ENCODE measurements around the gene MMP28.

DNA sequence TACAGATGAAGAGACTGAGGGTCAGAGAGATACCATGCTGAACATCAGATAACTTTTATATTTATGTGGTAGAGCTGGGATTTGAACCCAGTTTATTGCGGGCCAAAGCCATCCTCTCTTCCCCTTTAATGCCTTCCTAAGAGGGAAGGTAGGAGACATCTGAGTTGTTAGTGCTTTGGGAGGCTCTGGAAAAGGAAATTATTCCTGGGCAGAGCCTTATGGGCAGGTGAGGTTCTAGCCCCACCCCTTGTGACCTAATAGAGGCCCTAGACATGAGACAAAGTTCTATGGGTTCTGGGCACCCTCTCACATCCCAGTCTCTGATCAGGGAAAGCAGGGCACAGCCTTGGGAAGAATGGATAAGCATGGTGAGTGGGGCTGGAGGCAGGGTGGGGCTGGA, 34.9 kb downstream of the MMP28 start, which contains the start of gene C17orf50:
- TF ChIP-seq, protein P1, sequence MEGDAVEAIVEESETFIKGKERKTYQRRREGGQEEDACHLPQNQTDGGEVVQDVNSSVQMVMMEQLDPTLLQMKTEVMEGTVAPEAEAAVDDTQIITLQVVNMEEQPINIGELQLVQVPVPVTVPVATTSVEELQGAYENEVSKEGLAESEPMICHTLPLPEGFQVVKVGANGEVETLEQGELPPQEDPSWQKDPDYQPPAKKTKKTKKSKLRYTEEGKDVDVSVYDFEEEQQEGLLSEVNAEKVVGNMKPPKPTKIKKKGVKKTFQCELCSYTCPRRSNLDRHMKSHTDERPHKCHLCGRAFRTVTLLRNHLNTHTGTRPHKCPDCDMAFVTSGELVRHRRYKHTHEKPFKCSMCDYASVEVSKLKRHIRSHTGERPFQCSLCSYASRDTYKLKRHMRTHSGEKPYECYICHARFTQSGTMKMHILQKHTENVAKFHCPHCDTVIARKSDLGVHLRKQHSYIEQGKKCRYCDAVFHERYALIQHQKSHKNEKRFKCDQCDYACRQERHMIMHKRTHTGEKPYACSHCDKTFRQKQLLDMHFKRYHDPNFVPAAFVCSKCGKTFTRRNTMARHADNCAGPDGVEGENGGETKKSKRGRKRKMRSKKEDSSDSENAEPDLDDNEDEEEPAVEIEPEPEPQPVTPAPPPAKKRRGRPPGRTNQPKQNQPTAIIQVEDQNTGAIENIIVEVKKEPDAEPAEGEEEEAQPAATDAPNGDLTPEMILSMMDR (IDR thresholded peaks at IDR 0.05): no peak
- TF ChIP-seq POLR2A (IDR thresholded peaks at IDR 0.05): no peak

Measured in lower leg skin (tissue), 3 donors.